Activated naive CD4-positive, alpha-beta T cell treated with anti-CD3 and anti-CD28 coated beads, Interleukin-2, amount 10 ng/mL, durations not matched to agents 7 days and 5 days (primary cell): ENCODE measurements around the gene CBX8.

Experiments used
- CTCF ChIA-PET: fragments of 350-600 bp; sonication (Branson Sonifier 250); formaldehyde crosslinking; loops from one replicate; lab custom pipeline; 2021; ENCODE audit warnings: antibody characterized with exemption; lab: Charles Lee
- DNase-seq: peaks from one replicate; pipeline ENCODE4 v3.0.0-alpha.2; 2020
- H3K27ac Mint-ChIP-seq: one replicate; pipeline ENCODE4 v1.8.0; 2021; ENCODE audit warnings: mild to moderate bottlenecking, moderate library complexity, mixed read lengths
- H3K27me3 Mint-ChIP-seq: one replicate; pipeline ENCODE4 v1.8.0; 2021; ENCODE audit warnings: mild to moderate bottlenecking, mixed read lengths
- H3K36me3 Mint-ChIP-seq: one replicate; pipeline ENCODE4 v1.8.0; 2021; ENCODE audit warnings: mixed read lengths
- H3K4me1 Mint-ChIP-seq: one replicate; pipeline ENCODE4 v1.8.0; 2021; ENCODE audit warnings: mixed read lengths
- H3K4me3 Mint-ChIP-seq: one replicate; pipeline ENCODE4 v1.8.0; 2021; ENCODE audit warnings: mild to moderate bottlenecking, moderate library complexity, mixed read lengths
- H3K9me3 Mint-ChIP-seq: one replicate; pipeline ENCODE4 v1.8.0; 2021; ENCODE audit warnings: mixed read lengths

Gene CBX8

DNA sequence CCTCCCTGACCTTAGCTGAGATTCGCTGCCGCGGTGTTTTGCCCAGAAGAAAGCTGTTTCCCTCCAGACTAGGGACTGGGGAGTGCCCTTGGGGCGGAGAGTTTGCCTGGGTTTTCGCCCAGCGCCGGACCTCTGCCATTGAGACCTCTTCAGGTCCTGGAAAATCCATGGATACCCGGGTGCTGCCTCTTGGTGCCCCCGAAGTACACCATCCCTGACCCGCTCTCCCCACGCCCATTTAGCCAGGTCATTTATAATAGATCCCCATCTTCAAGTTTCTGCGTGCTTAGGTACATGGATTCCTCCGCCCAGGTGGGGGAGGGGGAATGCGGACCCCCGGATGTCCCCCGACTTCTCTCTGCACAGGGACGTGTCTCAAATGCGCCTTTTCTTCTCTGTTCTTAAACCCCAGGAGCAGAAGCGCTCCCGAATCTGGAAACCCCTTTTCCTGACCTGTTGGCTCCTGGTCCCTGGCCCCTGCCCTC lies 15.0 kb upstream of the CBX8 start:
- Mint-ChIP-seq H3K4me1 (peaks cover 37% of the 10 kb centered on the region), H3K27ac (no peak overlapping the region)
- CTCF ChIA-PET = interaction anchor here (0.9 to 6.8 kb wide), 9 partner anchors 13 to 113 kb away, joined by 3 to 39 read pairs (median 5); partner anchors contain the start of genes CBX4 and CBX8

DNA sequence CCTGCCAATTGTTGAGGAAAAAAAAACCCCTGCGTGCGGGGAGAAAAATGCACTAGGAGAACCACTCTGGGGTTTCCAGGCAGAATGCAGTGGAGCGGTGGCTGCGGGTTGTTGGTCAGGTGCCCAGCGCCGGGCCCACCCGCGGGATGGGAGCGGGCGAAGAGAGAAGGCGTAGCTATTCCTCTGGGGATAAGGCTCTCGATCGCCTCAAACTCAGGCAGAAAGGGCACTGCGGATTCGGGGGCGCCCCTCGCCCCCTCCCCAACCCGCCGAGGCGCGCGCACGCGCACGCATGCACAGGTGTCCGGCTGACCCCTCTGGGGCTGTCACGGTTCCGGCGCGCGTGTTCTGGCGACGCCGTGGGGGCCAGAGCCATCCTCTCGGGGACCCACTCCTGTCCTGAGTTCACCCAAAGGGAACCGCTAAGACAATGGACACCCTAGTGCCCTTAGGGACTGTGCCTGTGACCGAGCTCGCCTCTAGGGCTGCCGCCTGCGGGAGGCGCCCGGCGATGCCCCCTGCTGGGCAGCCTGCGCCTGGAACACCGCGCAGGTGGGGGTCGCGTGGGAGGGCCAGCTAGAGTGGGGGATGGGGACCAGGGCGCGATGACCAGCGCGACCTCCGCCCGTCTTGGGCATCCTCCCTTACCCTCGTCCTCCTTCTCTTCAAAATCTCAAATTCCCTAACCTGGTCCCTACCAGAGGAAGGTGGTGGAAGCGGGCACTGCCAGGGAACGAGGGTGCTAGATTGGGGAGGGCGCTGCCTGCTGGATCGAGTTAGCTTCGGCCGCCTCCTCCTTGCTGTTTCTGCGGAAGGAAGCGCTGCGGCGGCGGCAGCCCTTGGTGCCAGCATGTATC lies 14.4 kb upstream of the CBX8 start:
- Mint-ChIP-seq H3K27ac (no peak overlapping the region), H3K4me3 (peak overlapping the region; percentile 27), H3K27me3 (peaks cover 95% of the 10 kb centered on the region), H3K4me1 (peaks cover 36% of the 10 kb centered on the region), H3K36me3 (no peaks in the 10 kb centered on the region), H3K9me3 (no peaks in the 10 kb centered on the region)
- CTCF ChIA-PET = interaction anchor here (1.0 to 6.8 kb wide), 10 partner anchors 8 to 114 kb away, joined by 3 to 39 read pairs (median 5); partner anchors contain the start of genes CBX4 and CBX8
- peak; percentile 58 for DNase-seq

More for the DNA sequence above, 15.0 kb upstream of the CBX8 start:
- Mint-ChIP-seq H3K9me3 (no peaks in the 10 kb centered on the region), H3K4me3 (peak overlapping the region; percentile 27), H3K36me3 (no peaks in the 10 kb centered on the region), H3K27me3 (peaks cover 95% of the 10 kb centered on the region)
- DNase-seq = no peak

DNA sequence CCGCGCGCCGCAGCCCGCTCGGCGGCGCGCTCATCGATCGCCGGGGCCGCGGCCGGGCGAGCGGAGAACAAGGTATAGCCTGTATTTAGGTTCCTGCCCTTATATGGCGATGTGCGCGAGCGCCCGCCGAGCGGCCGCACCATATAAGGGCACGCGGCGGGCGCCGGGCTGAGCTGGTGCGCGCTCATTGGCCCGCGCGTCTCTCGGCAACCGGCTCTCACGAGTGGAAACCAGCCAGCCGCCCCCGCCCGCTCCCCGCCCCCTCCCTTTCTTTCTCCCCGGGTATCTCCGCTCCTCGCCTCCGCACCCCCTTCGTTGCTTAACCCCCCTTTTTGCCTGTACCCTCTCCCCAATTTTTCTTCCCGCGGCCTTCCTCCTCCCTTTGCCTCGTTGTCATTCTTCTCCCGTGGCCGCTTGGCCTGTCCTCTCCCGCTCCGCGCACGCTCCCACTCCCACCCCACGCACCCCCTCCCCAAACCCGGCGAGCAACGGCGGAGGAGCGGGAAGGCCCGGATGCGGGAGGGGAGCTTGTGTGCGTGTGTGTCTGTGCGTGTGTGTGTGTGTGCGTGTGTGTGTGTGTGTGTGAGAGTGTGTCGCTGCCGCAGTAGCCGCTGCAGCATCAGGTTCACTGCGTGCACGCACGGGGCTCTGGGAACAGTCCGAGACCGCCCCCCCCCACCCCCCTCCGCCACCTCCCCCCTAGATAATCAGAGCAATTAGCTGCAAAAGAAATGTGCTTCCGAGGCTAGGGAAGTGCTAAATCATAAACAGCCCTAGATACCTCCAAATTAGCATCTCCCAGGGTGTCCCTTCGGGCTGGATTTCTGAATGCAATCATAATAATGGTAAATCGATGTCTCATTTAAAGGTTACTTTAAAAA lies 13.5 kb upstream of the CBX8 start:
- no peaks in the 10 kb centered on the region for H3K9me3 Mint-ChIP-seq
- H3K4me3 Mint-ChIP-seq = no peak overlapping the region
- CTCF ChIA-PET = interaction anchor here (0.7 to 6.8 kb wide), 10 partner anchors 9 to 186 kb away, joined by 3 to 39 read pairs (median 4); partner anchors contain the start of genes CBX4 and CBX8
- H3K36me3 Mint-ChIP-seq = no peaks in the 10 kb centered on the region
- peak overlapping the region; percentile 28 for H3K27ac Mint-ChIP-seq
- DNase-seq = peak; percentile 87
- peaks cover 39% of the 10 kb centered on the region for H3K4me1 Mint-ChIP-seq
- H3K27me3 Mint-ChIP-seq = peaks cover 95% of the 10 kb centered on the region

DNA sequence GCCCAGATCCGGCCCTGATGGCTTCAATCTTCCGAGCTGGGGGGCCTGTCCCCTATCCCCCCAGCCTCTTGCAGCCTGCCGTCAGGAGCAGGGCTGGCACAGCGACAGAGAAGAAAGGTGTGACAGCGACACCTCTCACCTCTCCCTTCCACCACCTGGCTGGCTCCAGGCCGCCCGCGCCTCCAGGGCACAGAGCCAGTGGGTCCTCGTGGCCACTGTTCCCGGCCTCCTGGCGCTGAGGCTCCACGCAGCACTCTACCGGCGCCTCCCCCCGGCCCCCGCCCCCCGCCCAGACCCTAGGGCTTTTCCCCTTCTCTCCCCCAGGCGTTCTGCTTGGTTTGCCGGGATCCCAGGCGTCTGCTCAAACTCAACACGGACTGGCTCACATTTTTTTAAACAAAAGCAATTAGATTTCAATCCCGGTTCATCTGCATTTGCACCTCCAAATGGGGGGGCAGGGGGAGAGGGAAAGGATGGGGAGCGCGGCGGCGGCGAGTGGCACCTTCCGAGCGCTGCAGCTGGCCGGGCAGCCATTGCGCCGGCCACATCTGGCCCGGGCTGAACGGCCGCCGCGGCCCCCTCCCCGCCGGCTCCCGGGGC lies 12.8 kb upstream of the CBX8 start:
- no peak overlapping the region for H3K27ac Mint-ChIP-seq
- no peaks in the 10 kb centered on the region for H3K36me3 Mint-ChIP-seq
- CTCF ChIA-PET = interaction anchor here (0.7 to 6.8 kb wide), 8 partner anchors 9 to 187 kb away, joined by 3 to 39 read pairs (median 8); partner anchors contain the start of genes CBX4 and CBX8
- H3K27me3 Mint-ChIP-seq = peaks cover 95% of the 10 kb centered on the region
- H3K9me3 Mint-ChIP-seq = no peaks in the 10 kb centered on the region
- DNase-seq = no peak
- H3K4me1 Mint-ChIP-seq = peaks cover 47% of the 10 kb centered on the region
- no peak overlapping the region for H3K4me3 Mint-ChIP-seq

DNA sequence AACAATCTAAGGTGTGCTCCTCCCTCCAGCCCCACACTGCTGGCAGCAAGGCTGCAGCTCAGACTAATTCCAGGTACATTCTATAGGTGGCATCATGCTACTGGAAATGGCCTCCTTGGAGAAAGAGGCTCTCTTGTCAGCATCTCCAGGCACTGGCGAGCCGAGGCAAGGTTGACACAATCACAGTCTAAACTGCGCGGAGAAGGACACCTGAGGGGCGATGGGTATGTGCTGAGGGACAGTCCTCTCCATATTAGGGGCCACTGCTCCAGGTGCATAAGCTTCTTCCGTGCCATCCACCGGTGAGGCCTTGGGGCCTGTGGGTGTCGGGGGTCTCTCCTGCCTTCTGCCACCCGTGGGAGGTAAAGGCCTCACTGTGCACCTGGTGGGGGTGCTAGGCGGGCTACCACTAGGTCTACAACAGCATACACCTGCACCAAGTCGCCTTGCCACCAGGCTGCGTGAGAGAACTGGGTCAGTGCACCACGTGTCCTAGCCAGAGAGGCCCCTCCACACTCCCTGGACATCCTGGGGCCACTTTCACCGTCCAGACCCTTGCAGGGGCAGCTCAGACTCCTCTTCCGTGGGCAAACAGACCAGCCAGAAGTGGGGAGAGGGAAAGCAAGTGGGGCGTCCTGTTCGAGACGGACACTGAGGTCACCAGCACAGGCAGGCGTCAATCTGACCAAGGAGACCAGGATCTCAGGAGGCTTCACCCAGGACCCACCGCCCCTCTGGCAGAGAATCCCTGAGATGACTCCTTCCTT lies 12.1 kb upstream of the CBX8 start:
- Mint-ChIP-seq H3K4me3 (no peak overlapping the region), H3K27ac (peak overlapping the region; percentile 33), H3K9me3 (no peaks in the 10 kb centered on the region), H3K4me1 (peaks cover 44% of the 10 kb centered on the region), H3K27me3 (peaks cover 95% of the 10 kb centered on the region), H3K36me3 (peaks cover 3% of the 10 kb centered on the region)
- DNase-seq = peak; percentile 57
- CTCF ChIA-PET = interaction anchor here (0.9 to 6.8 kb wide), 16 partner anchors 9 to 195 kb away, joined by 3 to 39 read pairs (median 8); partner anchors contain the start of gene CBX4

DNA sequence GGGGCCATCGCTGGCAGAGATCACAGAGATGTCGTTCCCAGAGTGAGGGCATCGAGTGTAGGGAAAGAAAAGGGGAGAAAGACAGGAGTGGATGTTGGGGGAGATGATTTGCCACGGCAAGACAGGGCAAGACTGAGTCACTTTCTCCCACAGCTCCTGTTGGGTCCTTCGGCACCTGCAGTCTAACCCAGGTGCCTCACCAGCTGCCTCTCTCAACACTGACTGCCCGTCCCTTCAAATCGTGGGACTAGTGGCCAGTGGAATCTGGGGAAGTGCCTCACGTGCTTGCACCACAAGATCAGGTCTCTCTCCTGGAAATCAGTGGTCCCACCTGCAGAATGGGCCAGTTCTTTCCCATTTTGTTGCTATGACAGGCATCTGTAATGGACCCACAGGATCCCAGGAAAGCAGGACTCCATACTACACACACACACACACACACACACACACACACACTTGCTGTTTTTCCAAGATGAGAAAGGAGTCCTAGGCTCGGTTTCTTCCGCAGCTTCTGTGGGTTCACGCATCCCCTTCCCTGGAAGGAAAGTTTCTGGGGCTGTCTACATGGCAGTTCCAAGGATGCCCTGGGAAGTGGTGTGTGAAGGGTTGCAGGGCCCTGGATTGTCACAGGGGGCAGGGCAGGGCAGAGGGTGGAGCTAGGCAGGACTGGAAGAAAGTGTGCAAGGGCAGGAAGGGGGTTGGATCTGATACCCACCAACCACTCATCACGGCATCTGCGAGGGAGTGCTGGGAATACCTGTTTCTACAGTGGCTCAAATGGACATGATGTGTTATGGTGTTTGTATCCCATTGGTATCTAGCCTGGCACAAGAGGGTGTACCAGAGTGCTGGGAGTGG lies 10.2 kb upstream of the CBX8 start:
- DNase-seq = no peak
- CTCF ChIA-PET = interaction anchor here (0.7 to 6.8 kb wide), 8 partner anchors 19 to 187 kb away, joined by 3 to 39 read pairs (median 11); partner anchors contain the start of gene CBX4
- Mint-ChIP-seq H3K9me3 (no peaks in the 10 kb centered on the region), H3K4me3 (no peak overlapping the region), H3K36me3 (peaks cover 6% of the 10 kb centered on the region), H3K27ac (peak overlapping the region; percentile 20), H3K4me1 (peaks cover 46% of the 10 kb centered on the region), H3K27me3 (peaks cover 100% of the 10 kb centered on the region)

DNA sequence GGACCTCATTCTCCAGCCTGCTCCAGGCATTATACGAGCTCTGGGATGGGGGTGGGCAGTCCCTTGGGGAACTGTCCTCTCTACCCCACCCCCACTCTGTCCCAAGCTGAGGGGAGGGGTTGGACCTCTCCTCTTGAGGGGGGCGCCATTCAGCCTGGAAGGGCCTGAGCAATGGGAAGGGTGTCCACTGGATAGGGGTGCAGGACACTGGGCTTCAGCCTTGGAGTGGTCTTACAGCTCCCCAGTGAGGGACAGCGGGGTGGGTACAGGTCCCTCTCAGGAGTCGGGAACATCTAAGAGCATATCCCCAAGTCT lies 9.5 kb upstream of the CBX8 start:
- H3K4me3 Mint-ChIP-seq = no peak overlapping the region
- no peak overlapping the region for H3K27ac Mint-ChIP-seq
- CTCF ChIA-PET = interaction anchor here (0.7 to 6.8 kb wide), 3 partner anchors 30 to 167 kb away, joined by 3 to 39 read pairs (median 13); no protein-coding TSS in a partner anchor
- peaks cover 44% of the 10 kb centered on the region for H3K4me1 Mint-ChIP-seq
- peaks cover 8% of the 10 kb centered on the region for H3K36me3 Mint-ChIP-seq
- peaks cover 100% of the 10 kb centered on the region for H3K27me3 Mint-ChIP-seq
- no peak for DNase-seq
- H3K9me3 Mint-ChIP-seq = no peaks in the 10 kb centered on the region

DNA sequence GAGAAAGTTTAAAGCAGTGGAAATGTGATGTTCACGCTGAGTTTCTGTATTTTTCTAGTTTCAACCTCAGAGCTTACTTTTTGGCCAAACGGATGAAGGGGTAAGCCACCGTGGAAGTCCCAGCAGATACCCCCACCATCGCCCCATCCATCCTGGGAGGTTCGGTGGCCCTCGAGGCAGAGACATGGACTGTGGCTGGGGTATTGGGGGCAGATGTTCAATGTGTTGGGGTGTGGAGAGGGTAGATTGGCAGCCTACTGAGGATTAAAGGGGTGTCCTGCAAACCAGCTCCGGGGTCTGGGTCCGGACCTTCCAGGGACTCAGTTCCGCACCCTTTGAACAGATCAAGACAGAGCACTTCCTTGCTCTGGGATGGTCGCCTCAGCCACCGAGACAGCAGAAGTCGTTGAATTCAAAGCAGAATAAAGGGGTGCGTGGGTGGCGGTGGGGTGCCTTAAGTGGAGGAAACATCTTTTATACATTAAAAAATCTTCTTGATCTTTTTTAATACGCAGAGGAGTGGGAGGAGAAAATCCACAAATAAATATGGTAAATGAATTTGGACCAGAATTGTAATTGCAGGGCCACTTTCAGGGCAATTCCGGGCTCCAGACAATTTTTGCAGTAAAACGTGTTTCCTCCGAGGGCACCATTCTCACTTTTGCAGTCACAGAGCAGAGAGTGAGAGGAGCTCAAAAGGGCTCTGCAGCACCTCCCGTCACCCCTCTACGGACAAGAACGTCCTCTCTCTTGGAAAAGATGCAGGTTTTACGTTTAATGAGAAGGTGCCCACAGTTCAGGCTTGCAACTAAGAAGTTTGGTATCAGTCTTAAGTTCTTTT lies 8.2 kb upstream of the CBX8 start:
- Mint-ChIP-seq H3K4me1 (peaks cover 44% of the 10 kb centered on the region), H3K27ac (peak overlapping the region; percentile 85), H3K36me3 (peaks cover 11% of the 10 kb centered on the region), H3K27me3 (peaks cover 100% of the 10 kb centered on the region), H3K9me3 (no peaks in the 10 kb centered on the region), H3K4me3 (peak overlapping the region; percentile 64)
- no peak for DNase-seq
- CTCF ChIA-PET = interaction anchor here (0.5 to 2.0 kb wide), 7 partner anchors 16 to 201 kb away, joined by 3 to 7 read pairs (median 4); partner anchors contain the start of gene CBX4

DNA sequence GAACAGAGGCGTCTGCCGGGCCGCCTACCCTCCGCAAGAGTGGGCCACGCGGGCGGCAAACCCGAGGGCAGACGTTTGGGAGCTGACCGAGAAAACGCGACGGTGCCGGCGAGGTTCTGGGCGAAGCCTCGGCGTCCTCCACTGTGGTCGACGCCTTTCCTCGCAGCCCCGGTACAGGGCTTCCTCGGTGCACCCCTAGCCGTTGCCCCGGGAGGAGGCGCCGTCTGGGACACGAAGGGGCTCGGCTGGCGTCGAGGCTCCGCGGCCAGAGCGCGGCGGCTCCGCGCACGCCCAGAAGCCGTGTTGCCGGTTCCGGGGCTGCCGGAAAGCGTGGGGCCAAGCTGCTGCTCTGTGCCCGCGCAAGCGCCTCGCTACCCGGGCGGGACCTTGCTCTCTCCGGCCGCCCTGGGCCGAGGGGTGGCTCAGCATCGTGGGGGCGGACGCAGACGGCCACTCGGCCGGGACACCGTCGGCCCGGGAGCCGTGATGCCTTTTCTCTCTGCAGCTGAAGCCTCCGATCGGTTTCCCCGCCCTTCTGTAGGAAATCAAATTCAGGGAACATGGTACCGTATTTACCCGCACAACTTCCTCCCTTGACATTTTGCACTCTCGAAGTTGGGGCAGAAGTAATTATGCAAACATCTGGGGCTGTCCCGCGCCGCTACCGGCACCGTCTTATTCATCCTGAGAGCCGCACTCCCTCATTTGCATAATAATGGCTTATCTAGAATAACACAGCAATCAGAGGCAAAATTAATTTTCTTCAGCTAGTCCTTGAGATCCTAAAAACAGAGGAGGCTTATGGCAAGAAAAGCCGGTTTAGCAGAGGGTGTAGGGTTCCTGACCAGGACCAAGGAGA lies 7.3 kb upstream of the CBX8 start:
- Mint-ChIP-seq H3K4me3 (peak overlapping the region; percentile 64), H3K27ac (peak overlapping the region; percentile 85), H3K27me3 (peaks cover 100% of the 10 kb centered on the region), H3K36me3 (peaks cover 16% of the 10 kb centered on the region), H3K9me3 (no peaks in the 10 kb centered on the region), H3K4me1 (peaks cover 49% of the 10 kb centered on the region)
- CTCF ChIA-PET = interaction anchor here (0.6 to 2.0 kb wide), 7 partner anchors 15 to 202 kb away, joined by 3 to 7 read pairs (median 5); partner anchors contain the start of gene CBX4
- peak; percentile 57 for DNase-seq

DNA sequence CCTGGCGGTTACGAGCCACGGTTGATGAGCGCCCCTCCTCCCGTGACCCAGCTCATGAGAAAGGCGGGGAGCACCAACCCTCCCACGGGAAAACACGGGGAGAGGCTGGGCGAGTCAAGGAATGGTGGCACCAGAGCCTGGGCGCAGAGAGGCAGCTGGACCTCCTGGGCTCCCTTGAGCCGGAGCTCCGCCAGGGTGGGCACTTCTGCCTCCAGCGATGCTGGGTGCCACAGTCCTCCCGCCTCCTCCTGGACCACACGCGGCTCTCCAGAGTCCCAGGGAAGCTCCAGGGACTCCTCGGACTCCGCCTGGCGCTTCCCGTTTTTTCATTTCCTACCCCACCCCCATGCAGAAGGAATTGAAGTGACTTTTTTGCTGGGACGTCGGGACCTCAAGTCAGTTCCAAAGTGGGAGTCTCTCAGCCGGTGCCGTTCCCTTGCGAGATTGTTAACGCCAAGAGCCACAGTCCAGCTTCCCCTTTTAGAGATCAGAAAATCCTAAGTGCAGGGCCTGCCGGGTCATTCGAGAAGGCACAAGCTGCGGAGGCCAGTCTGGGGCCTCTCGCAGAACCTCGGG lies 6.6 kb upstream of the CBX8 start:
- H3K36me3 Mint-ChIP-seq = peaks cover 16% of the 10 kb centered on the region
- H3K27me3 Mint-ChIP-seq = peaks cover 100% of the 10 kb centered on the region
- peak overlapping the region; percentile 23 for H3K4me3 Mint-ChIP-seq
- DNase-seq = no peak
- no peaks in the 10 kb centered on the region for H3K9me3 Mint-ChIP-seq
- H3K4me1 Mint-ChIP-seq = peaks cover 48% of the 10 kb centered on the region
- peak overlapping the region; percentile 52 for H3K27ac Mint-ChIP-seq
- CTCF ChIA-PET = interaction anchor here (1.1 to 2.0 kb wide), 4 partner anchors 14 to 39 kb away, joined by 3 to 7 read pairs (median 4); partner anchors contain the start of gene CBX4
